Ovary (tissue), 3 donors: Measurements from ENCODE around the gene DTX4.

ENCODE experiments used
- EP300 ChIP-seq: sonication (generic); formaldehyde crosslinking; IDR thresholded peaks from one replicate; pipeline ENCODE4 v1.6.1; 2017; ENCODE audit warnings: antibody characterized with exemption
- POLR2A ChIP-seq: fragments of 450-650 bp; IDR thresholded peaks from one replicate; pipeline ENCODE4 v1.6.1; 2017; ENCODE audit warnings: antibody characterized with exemption, mild to moderate bottlenecking, moderate library complexity
- TF ChIP-seq, protein P1 (sequence below), 3 donors: fragments of 450-650 bp in 2 of 3; fragments of 200-600 bp in 1 of 3; IDR thresholded peaks; one replicate each; pipeline versions ENCODE4 v1.5.1 to v1.8.0; 2016 to 2022; ENCODE audit warnings: antibody characterized with exemption in 3 of 3, mild to moderate bottlenecking in 1 of 3
- donor health status: DM: no; HTN: no; CAD: no.

DNA sequence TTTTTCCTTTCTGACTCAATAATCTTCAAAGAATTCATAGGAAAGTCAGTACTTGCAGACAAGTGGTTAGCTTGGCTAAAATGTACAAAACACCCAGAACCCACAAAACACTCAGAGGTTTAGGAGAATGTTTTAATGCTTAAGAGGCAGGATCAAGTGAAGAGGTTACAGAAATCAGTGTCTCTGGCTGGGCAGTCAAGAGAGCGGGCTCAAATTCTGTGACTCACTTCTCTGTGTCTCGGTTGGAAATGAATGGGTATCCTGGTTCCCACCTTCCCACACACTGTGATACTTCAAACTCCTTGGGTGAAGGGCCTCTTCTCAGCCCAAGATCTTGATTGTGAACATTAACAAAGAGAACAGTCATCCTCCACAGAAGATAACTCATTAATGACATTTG, 37.0 kb downstream of the DTX4 start:
- TF ChIP-seq, protein P1, sequence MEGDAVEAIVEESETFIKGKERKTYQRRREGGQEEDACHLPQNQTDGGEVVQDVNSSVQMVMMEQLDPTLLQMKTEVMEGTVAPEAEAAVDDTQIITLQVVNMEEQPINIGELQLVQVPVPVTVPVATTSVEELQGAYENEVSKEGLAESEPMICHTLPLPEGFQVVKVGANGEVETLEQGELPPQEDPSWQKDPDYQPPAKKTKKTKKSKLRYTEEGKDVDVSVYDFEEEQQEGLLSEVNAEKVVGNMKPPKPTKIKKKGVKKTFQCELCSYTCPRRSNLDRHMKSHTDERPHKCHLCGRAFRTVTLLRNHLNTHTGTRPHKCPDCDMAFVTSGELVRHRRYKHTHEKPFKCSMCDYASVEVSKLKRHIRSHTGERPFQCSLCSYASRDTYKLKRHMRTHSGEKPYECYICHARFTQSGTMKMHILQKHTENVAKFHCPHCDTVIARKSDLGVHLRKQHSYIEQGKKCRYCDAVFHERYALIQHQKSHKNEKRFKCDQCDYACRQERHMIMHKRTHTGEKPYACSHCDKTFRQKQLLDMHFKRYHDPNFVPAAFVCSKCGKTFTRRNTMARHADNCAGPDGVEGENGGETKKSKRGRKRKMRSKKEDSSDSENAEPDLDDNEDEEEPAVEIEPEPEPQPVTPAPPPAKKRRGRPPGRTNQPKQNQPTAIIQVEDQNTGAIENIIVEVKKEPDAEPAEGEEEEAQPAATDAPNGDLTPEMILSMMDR (IDR thresholded peaks at IDR 0.05) = no peak
- TF ChIP-seq POLR2A (no peak), EP300 (no peak)
